GM21390 (cell line): Measurements from ENCODE around the gene METTL25B.

ENCODE experiments used
- ATAC-seq: cut with Tn5 transposase; IDR thresholded peaks from one replicate; pipeline ENCODE4 v1.9.1; 2021; ENCODE audit not compliant: unreplicated experiment

The METTL25B gene

GRCh38 chr1:156767101-156767878, 39.0 kb downstream of the METTL25B start, which contains the start of gene PRCC:
PRCC (plus strand) TSS chr1:156767535; CDS start chr1:156767772, 237 bp downstream.
- peak; percentile 84 for ATAC-seq

GRCh38 chr1:156767879-156768604, 39.8 kb downstream of the METTL25B start:
- no peak for ATAC-seq

GRCh38 chr1:156768610-156769295, 40.5 kb downstream of the METTL25B start:
- no peak for ATAC-seq

DNA sequence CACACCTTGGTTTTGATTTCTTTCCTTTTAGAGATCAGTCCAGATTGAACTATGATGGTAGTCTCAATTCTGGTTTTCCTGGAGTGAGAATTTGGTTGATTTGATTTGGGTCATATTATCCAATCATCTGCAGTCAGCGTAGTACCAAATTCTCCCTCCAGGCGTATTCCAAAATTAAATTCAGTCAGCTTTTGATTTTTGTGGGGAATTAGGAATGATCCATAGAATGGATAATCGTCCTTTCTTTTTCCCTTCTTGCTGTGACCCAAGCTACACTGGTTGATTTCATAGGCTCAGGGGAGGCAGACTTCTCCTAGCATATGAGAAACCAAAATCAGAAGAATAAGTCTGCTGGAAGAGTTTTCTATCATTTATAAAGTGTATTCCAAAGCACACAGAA, 44.0 kb downstream of the METTL25B start:
- ATAC-seq = no peak

- ATAC-seq = no peak
Measured at GRCh38 chr1:156772728-156773497, 44.6 kb downstream of the METTL25B start.

- no peak for ATAC-seq
Measured at GRCh38 chr1:156773607-156774006, 45.3 kb downstream of the METTL25B start.

DNA sequence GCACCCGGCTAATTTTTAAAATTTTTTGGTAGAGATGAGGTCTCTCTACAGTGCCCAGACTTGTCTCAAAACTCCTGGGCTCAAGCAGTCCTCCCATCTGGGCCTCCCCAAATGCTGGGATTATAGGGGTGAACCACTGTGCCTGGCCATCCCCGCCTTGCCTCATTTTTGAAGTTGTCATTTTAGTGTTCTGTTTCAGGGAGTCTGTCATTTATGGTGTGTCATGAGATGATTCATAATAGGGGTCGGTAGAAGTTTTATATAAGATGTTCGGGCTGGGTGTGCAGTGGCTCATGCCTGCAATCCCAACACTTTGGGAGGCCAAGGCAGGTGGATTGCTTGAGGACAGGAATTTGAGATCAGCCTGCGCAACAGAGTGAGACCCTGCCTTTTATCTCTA, 47.5 kb downstream of the METTL25B start:
- no peak for ATAC-seq

DNA sequence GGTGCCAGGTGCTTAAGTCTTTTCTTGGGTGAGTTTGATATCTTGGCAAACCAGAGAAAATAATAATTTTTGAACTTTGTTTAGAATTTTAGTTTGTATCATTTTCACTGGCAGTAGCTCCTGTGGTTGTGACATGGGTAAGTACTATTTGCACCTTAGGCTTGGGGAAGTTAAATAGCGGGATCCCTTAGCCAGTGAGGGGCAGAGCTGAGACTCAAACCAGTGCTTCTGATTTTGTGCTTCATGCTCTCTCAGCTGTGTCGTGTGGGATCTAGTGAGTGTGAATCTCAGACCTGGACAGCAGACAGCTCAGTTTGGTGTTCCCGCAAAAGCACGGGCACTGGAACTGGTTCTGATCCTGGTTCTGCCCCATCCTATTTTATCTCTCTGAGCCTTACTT, 48.7 kb downstream of the METTL25B start:
- no peak for ATAC-seq

DNA sequence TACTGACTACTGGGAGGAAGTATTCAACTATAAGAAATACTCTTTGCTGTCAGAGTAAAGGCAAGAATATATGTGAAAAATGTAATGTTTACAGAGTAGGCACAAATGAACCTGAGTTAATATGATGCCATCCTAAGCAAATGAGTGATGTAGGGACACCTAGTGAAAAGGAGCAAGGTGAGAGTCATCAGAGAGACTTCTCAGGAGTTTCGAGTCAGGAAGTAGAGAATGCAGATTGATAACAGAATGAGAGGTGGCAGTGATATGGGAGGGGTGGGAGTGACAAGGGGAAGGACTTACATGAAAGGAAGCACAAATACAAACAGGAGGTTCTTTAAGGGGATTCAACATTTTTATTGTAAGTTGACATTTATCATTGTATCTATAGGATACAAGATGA, 49.3 kb downstream of the METTL25B start:
- ATAC-seq = no peak

DNA sequence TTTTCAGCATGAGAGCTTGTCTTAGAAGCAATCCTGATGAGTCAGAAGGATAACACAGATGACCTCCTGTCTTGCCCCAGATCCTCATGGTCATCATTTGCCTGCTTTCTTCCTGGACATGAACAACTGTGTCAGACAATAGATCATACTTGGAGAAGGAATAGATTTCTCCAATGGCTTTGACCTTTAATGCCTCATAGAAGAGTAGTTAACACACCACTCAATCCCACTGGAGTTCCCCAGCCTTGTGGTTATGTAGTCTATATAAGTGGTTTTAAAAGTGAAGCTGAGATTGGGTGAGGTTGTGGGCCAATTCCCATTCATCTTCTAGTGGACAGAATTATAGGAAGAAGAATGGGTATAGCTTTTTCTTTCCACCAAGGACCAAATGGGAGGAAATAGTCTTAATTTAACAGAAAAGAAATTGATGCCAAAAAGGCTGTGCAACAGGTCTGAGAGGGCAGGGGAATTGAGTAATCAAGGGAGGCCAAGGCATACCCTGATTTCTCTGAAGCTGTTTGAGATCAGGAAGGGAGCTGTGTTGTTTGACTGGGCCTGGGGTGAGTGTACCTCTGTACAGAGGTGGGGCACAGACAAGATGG, 53.4 kb downstream of the METTL25B start:
- no peak for ATAC-seq

- no peak for ATAC-seq
Measured at GRCh38 chr1:156785458-156785857, 57.2 kb downstream of the METTL25B start.
